Measurements from ENCODE around the gene CD58. TPM values are rescaled to one million over a fixed set of nuclear protein-coding genes. Genes with fewer than 3 reads are reported as not detected.

CD58 gene
- total RNA-seq, 2 donors from 2014 or later, result 44.2 to 53.2 TPM

- DNase-seq (ENCODE audit: low spot score), result no peak
- Histone ChIP-seq H3K27ac (no peak overlapping the region), H3K27me3 (replicated peaks; ENCODE audit: insufficient read depth) (no peaks in the 10 kb centered on the region)
These were observed 69.0 kb downstream of the CD58 start for GRCh38 chr1:116501870-116502244.

GRCh38 chr1:116501125-116501869, 69.5 kb downstream of the CD58 start:
- peaks cover 4 to 18% of the 10 kb centered on the region in 2 donors for H3K4me1 ChIP-seq (ENCODE audit: control insufficient read depth in 1 of 2, low read depth in 2 of 2)
- DNase-seq (ENCODE audit: low spot score) (no peak), ATAC-seq (ENCODE audit: insufficient number of reproducible peaks, low FRiP score, low read depth) (no peak)
- H3K4me3 ChIP-seq, result no peak overlapping the region
- no peaks in the 10 kb centered on the region for H3K9me3 ChIP-seq
- no peak for TF ChIP-seq CTCF (IDR thresholded peaks at IDR 0.05)
- H3K36me3 ChIP-seq, result no peaks in the 10 kb centered on the region
- H3K27ac ChIP-seq, result no peak overlapping the region
- no peaks in the 10 kb centered on the region for H3K27me3 ChIP-seq (replicated peaks; ENCODE audit: insufficient read depth)

More at GRCh38 chr1:116501870-116502244, 69.0 kb downstream of the CD58 start:
- ATAC-seq (ENCODE audit: insufficient number of reproducible peaks, low FRiP score, low read depth), result no peak
- no peaks in the 10 kb centered on the region for H3K36me3 ChIP-seq
- no peaks in the 10 kb centered on the region for H3K9me3 ChIP-seq
- H3K4me1 ChIP-seq (ENCODE audit: control insufficient read depth in 1 of 2, low read depth in 2 of 2), result peaks cover 4 to 15% of the 10 kb centered on the region in 2 donors
- no peak overlapping the region for H3K4me3 ChIP-seq
- no peak for TF ChIP-seq CTCF (IDR thresholded peaks at IDR 0.05)

DNA sequence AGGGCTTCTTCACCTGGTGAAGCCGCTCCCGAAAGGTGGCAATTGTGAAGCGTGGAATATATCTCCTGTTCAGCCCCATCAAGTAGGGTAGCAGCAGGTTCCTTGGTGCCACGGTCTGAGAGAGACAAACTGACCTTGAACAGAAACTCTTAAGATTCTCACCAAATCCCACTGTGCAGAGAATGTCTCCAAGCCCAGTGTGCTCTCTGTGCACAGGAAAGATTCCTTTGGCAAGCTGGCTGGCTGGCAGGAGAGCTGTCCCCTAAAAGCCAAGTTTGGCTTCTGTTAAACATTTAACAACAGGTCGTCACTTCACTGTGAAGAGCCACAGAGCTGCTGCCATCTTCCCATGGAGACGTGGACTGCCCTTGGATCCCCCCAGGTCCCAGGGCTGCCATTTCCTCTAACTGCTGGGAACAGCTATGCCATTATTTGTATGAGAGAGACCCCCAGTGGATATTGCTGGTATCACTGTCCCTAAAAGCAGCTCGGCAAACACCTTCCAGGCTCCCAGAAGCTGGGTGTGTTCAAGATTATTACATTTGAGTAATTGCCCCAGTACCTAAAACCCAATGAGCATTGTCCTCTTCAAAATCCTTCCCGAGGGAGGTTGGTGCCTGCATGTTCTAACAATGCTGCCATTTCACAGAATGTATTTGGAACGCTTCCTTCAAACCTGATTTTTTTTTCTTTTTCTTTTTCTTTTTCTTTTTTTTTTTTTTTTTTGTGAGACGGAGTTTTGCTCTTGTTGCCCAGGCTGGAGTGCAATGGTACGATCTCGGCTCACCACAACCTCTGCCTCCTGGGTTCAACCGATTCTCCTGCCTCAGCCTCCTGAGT, 71.8 kb downstream of the CD58 start:
- no peaks in the 10 kb centered on the region for H3K36me3 ChIP-seq
- no peak overlapping the region for H3K4me3 ChIP-seq
- H3K27me3 ChIP-seq (replicated peaks; ENCODE audit: insufficient read depth), result no peaks in the 10 kb centered on the region
- TF ChIP-seq CTCF (IDR thresholded peaks at IDR 0.05), result peak; percentile 81
- H3K27ac ChIP-seq, result no peak overlapping the region
- peaks cover 7 to 25% of the 10 kb centered on the region in 2 donors for H3K4me1 ChIP-seq (ENCODE audit: control insufficient read depth in 1 of 2, low read depth in 2 of 2)
- ATAC-seq (ENCODE audit: insufficient number of reproducible peaks, low FRiP score, low read depth) (peak; percentile 45), DNase-seq (ENCODE audit: low spot score) (no peak)
- H3K9me3 ChIP-seq, result no peaks in the 10 kb centered on the region

GRCh38 chr1:116497656-116498055, 73.2 kb downstream of the CD58 start:
- Histone ChIP-seq H3K27me3 (replicated peaks; ENCODE audit: insufficient read depth) (no peaks in the 10 kb centered on the region), H3K9me3 (no peaks in the 10 kb centered on the region), H3K27ac (no peak overlapping the region), H3K4me3 (no peak overlapping the region), H3K4me1 (ENCODE audit: control insufficient read depth in 1 of 2, low read depth in 2 of 2) (peaks cover 7 to 26% of the 10 kb centered on the region in 2 donors), H3K36me3 (no peaks in the 10 kb centered on the region)
- ATAC-seq (ENCODE audit: insufficient number of reproducible peaks, low FRiP score, low read depth), result no peak
- TF ChIP-seq CTCF (IDR thresholded peaks at IDR 0.05), result no peak
- no peak for DNase-seq (ENCODE audit: low spot score)

DNA sequence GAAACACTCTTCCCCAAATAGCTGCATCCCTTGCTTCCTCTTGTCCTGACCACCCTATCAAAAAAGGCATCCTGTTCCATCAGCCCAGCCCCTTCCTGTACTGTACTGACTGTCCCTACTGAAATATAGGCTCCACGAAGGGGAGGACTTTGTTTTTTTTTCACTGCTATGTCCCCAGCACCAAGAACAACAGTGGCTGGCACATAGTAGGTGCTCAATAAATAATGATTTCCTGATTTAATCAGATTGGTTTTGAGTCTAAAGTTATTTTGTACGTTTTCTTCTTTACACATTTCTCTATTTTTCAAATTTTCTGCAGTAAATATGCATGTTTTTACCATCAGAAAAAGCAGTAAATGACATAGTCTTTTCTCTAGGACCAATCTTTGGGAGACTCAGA, 73.9 kb downstream of the CD58 start:
- no peak for TF ChIP-seq CTCF (IDR thresholded peaks at IDR 0.05)
- Histone ChIP-seq H3K36me3 (no peaks in the 10 kb centered on the region), H3K4me1 (ENCODE audit: control insufficient read depth in 1 of 2, low read depth in 2 of 2) (peaks cover 7 to 26% of the 10 kb centered on the region in 2 donors), H3K4me3 (no peak overlapping the region), H3K9me3 (no peaks in the 10 kb centered on the region), H3K27me3 (replicated peaks; ENCODE audit: insufficient read depth) (no peaks in the 10 kb centered on the region), H3K27ac (no peak overlapping the region)
- ATAC-seq (ENCODE audit: insufficient number of reproducible peaks, low FRiP score, low read depth) (no peak), DNase-seq (ENCODE audit: low spot score) (no peak)
